ENCODE measurements around the gene SPATA3. TPM values are rescaled to one million over a fixed set of nuclear protein-coding genes. Genes with fewer than 3 reads are reported as not detected.

SPATA3 gene
- total RNA-seq, 1 donor from 2014 or later, result not detected

DNA sequence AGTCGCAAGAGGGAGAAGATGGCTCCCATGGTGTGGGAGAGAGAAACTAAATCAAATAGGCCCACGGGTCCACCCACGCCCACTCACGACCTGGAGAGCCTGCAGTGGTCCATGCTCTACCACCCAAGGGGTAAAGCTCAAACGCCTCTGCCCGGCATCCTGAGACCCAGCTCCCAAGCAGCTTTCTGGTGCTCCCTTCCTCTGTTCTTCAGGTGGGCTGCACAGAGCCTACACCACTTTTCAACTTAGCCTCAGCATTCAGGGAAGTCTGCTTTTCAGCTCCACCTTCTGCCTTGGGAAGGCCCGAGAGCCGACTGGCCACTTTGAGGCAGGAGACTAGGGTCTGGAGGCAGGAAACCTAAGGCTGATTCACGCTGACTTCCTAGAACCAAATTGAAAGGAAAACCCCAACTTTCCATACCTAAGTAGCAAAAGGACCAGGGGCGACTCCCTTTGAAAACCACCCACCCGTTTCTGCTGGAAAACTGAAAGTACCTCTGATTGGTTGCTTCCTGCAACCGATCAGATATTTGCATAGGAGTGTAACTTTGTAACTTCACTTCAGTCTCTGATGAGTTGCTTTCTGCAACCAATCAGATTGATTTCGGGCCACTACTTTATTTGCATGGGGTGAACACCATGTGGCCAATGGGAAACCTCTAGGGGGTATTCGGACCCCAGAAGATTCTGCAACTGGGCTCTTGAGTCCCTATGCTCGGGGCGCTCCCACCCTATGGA is 26.8 kb upstream of the SPATA3 start:
- H3K9me3 ChIP-seq (ENCODE audit: insufficient read depth, low read depth, low read length), result no peaks in the 10 kb centered on the region
- Mint-ChIP-seq H3K36me3 (ENCODE audit: low read depth, unreplicated experiment) (no peaks in the 10 kb centered on the region), H3K4me3 (ENCODE audit: unreplicated experiment) (no peak overlapping the region), H3K9me3 (ENCODE audit: unreplicated experiment) (peaks cover 2% of the 10 kb centered on the region), H3K4me1 (ENCODE audit: low read depth, unreplicated experiment) (peaks cover 6% of the 10 kb centered on the region), H3K27me3 (ENCODE audit: low read depth, unreplicated experiment) (peaks cover 2% of the 10 kb centered on the region), H3K27ac (ENCODE audit: unreplicated experiment) (no peak overlapping the region)
- no peak overlapping the region for H3K4me3 ChIP-seq (ENCODE audit: insufficient read depth, low read depth, low read length)
- H3K4me1 ChIP-seq (ENCODE audit: insufficient read depth, low read length), result peaks cover 6% of the 10 kb centered on the region
- H3K36me3 ChIP-seq (ENCODE audit: insufficient read depth, low read length), result no peaks in the 10 kb centered on the region
- H4K20me1 ChIP-seq (ENCODE audit: insufficient read depth, low read length), result no peaks in the 10 kb centered on the region
- H3K4me2 ChIP-seq (ENCODE audit: low read length), result no peak overlapping the region
- no peak overlapping the region for H3K9ac ChIP-seq (ENCODE audit: low read length)
- FAIRE-seq (no peak), DNase-seq (ENCODE audit: low read depth) (no peak)
- TF ChIP-seq EZH2 (IDR thresholded peaks at IDR 0.05; ENCODE audit: insufficient read depth, low read length), result no peak
- TF ChIP-seq, protein P1, sequence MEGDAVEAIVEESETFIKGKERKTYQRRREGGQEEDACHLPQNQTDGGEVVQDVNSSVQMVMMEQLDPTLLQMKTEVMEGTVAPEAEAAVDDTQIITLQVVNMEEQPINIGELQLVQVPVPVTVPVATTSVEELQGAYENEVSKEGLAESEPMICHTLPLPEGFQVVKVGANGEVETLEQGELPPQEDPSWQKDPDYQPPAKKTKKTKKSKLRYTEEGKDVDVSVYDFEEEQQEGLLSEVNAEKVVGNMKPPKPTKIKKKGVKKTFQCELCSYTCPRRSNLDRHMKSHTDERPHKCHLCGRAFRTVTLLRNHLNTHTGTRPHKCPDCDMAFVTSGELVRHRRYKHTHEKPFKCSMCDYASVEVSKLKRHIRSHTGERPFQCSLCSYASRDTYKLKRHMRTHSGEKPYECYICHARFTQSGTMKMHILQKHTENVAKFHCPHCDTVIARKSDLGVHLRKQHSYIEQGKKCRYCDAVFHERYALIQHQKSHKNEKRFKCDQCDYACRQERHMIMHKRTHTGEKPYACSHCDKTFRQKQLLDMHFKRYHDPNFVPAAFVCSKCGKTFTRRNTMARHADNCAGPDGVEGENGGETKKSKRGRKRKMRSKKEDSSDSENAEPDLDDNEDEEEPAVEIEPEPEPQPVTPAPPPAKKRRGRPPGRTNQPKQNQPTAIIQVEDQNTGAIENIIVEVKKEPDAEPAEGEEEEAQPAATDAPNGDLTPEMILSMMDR (IDR thresholded peaks at IDR 0.05; ENCODE audit: insufficient read depth, low read depth, low read length), result no peak
- H3K27me3 ChIP-seq (ENCODE audit: insufficient read depth, low read length), result peaks cover 3% of the 10 kb centered on the region
- no peaks in the 10 kb centered on the region for H3K79me2 ChIP-seq (ENCODE audit: insufficient read depth, low read length)
- no peak overlapping the region for H3K27ac ChIP-seq (ENCODE audit: low read depth, low read length)
- H2AFZ ChIP-seq (ENCODE audit: low read depth, low read length), result no peak overlapping the region

DNA sequence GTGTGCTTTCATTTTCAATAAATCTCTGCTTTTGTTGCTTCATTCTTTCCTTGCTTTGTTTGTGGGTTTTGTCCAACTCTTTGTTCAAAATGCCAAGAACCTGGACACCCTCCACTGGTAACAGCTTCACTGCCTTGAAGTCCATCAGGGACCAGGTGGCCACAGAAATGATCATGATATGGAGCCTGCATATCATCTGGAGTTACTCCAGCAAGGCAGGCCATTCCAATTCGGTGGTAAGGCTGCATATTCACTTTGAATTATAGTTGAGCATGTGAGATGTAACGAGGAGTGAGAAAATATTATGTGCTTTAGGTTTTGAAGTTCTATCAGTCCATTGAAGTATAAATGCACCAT is 26.3 kb upstream of the SPATA3 start:
- Histone ChIP-seq H2AFZ (ENCODE audit: low read depth, low read length) (no peak overlapping the region), H3K4me2 (ENCODE audit: low read length) (no peak overlapping the region)

DNA sequence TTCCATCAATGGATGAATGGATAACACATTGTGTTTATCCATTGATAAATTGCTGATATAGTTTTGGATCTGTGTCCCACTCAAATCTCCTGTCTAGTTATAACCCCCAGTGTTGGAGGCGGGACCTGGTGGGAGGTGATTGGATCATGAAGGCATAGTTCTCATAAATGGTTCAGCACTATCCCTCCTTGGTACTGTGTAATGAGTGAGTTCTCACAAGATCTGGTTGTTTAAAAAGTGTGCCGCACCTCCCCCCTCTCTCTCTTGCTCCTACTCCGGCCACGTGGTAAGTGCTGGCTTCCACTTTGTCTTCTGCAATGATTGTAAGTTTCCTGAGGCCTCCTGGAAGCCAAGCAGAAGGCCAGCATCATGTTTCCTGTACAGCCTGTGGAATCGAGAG is 23.9 kb upstream of the SPATA3 start:
- Histone ChIP-seq H3K9ac (ENCODE audit: low read length) (no peak overlapping the region), H3K79me2 (ENCODE audit: insufficient read depth, low read length) (no peaks in the 10 kb centered on the region), H4K20me1 (ENCODE audit: insufficient read depth, low read length) (no peaks in the 10 kb centered on the region), H2AFZ (ENCODE audit: low read depth, low read length) (no peak overlapping the region), H3K4me2 (ENCODE audit: low read length) (no peak overlapping the region), H3K9me3 (ENCODE audit: insufficient read depth, low read depth, low read length) (no peaks in the 10 kb centered on the region), H3K27ac (ENCODE audit: low read depth, low read length) (no peak overlapping the region), H3K36me3 (ENCODE audit: insufficient read depth, low read length) (no peaks in the 10 kb centered on the region), H3K27me3 (ENCODE audit: insufficient read depth, low read length) (peaks cover 2% of the 10 kb centered on the region), H3K4me1 (ENCODE audit: insufficient read depth, low read length) (peaks cover 13% of the 10 kb centered on the region), H3K4me3 (ENCODE audit: insufficient read depth, low read depth, low read length) (no peak overlapping the region)
- DNase-seq (ENCODE audit: low read depth) (no peak), FAIRE-seq (no peak)
- Mint-ChIP-seq H3K4me1 (ENCODE audit: low read depth, unreplicated experiment) (peaks cover 26% of the 10 kb centered on the region), H3K27ac (ENCODE audit: unreplicated experiment) (no peak overlapping the region), H3K36me3 (ENCODE audit: low read depth, unreplicated experiment) (no peaks in the 10 kb centered on the region), H3K4me3 (ENCODE audit: unreplicated experiment) (no peak overlapping the region), H3K27me3 (ENCODE audit: low read depth, unreplicated experiment) (no peaks in the 10 kb centered on the region), H3K9me3 (ENCODE audit: unreplicated experiment) (peaks cover 2% of the 10 kb centered on the region)
- no peak for TF ChIP-seq EZH2 (IDR thresholded peaks at IDR 0.05; ENCODE audit: insufficient read depth, low read length)
- TF ChIP-seq, protein P1 (IDR thresholded peaks at IDR 0.05; ENCODE audit: insufficient read depth, low read depth, low read length), result no peak

More for the DNA sequence above, 26.3 kb upstream of the SPATA3 start:
- Histone ChIP-seq H3K4me1 (ENCODE audit: insufficient read depth, low read length) (peaks cover 11% of the 10 kb centered on the region), H3K4me3 (ENCODE audit: insufficient read depth, low read depth, low read length) (no peak overlapping the region), H3K27ac (ENCODE audit: low read depth, low read length) (no peak overlapping the region), H3K79me2 (ENCODE audit: insufficient read depth, low read length) (no peaks in the 10 kb centered on the region), H3K27me3 (ENCODE audit: insufficient read depth, low read length) (peaks cover 3% of the 10 kb centered on the region), H3K36me3 (ENCODE audit: insufficient read depth, low read length) (no peaks in the 10 kb centered on the region), H3K9ac (ENCODE audit: low read length) (no peak overlapping the region), H4K20me1 (ENCODE audit: insufficient read depth, low read length) (no peaks in the 10 kb centered on the region), H3K9me3 (ENCODE audit: insufficient read depth, low read depth, low read length) (no peaks in the 10 kb centered on the region)
- FAIRE-seq (no peak), DNase-seq (ENCODE audit: low read depth) (no peak)
- Mint-ChIP-seq H3K36me3 (ENCODE audit: low read depth, unreplicated experiment) (no peaks in the 10 kb centered on the region), H3K27me3 (ENCODE audit: low read depth, unreplicated experiment) (peaks cover 2% of the 10 kb centered on the region), H3K4me1 (ENCODE audit: low read depth, unreplicated experiment) (peaks cover 12% of the 10 kb centered on the region), H3K4me3 (ENCODE audit: unreplicated experiment) (no peak overlapping the region), H3K27ac (ENCODE audit: unreplicated experiment) (no peak overlapping the region), H3K9me3 (ENCODE audit: unreplicated experiment) (peaks cover 2% of the 10 kb centered on the region)
- TF ChIP-seq, protein P1 (IDR thresholded peaks at IDR 0.05; ENCODE audit: insufficient read depth, low read depth, low read length), result no peak

Measured in astrocyte (in vitro differentiated cells and primary cell).